Colonic mucosa (tissue), 4 donors: Measurements from ENCODE around the gene PHIP. TPM values are rescaled to one million over a fixed set of nuclear protein-coding genes. Genes with fewer than 3 reads are reported as not detected.
A peak's percentile ranks its signal among the peaks of the same experiment; 100 is the strongest.

ENCODE experiments used
- DNase-seq: peaks from one replicate; pipeline ENCODE4 v3.0.0-alpha.2; 2020
- H3K27ac ChIP-seq: fragments of 200-600 bp; one replicate; pipeline ENCODE4 v1.8.0; 2021
- H3K27me3 ChIP-seq: fragments of 200-600 bp; one replicate; pipeline ENCODE4 v1.8.0; 2021
- H3K36me3 ChIP-seq: fragments of 200-600 bp; one replicate; pipeline ENCODE4 v1.8.0; 2021
- H3K4me1 ChIP-seq: fragments of 200-600 bp; one replicate; pipeline ENCODE4 v1.8.0; 2021; ENCODE audit warnings: mild to moderate bottlenecking
- H3K4me3 ChIP-seq: fragments of 200-600 bp; one replicate; pipeline ENCODE4 v1.8.0; 2021
- H3K9ac ChIP-seq, 2 donors: one replicate each; pipeline ENCODE4 v1.7.0; 2013; ENCODE audit warnings: control low read depth in 2 of 2, low read depth in 2 of 2, low read length in 2 of 2
- H3K9me3 ChIP-seq: fragments of 200-600 bp; one replicate; pipeline ENCODE4 v1.8.0; 2021
- CTCF ChIP-seq: fragments of 200-600 bp; IDR thresholded peaks from one replicate; pipeline ENCODE4 v1.8.0; 2022; ENCODE audit warnings: antibody characterized with exemption, mild to moderate bottlenecking
- intact Hi-C: fragments of 100-400 bp; cut with DNase I; formaldehyde crosslinking; loops from one replicate; pipeline ENCODE4 v1.14.1; 2022
- total RNA-seq, 2 donors: library from RNA; stranded (reverse); fragmentation: NEBNext Ultra II Directional in 1 of 2; extraction: Animal tissue kit (Norgen Biotek cat#: 25700) in 1 of 2; gene quantifications; one replicate each; pipeline ENCODE4 v1.2.1, GENCODE V29; 2021
- donor health status: healthy.
- donor health status: DM: no; HTN: no; CAD: no.
- donor health status: DM: no; HTN: no; CAD: no.

The PHIP gene
- total RNA-seq, 2 donors from 2014 or later: 19.3 to 20.5 TPM

- Histone ChIP-seq H3K9me3 (no peaks in the 10 kb centered on the region), H3K27me3 (no peaks in the 10 kb centered on the region), H3K27ac (no peak overlapping the region), H3K36me3 (no peaks in the 10 kb centered on the region), H3K4me3 (no peak overlapping the region), H3K4me1 (no peaks in the 10 kb centered on the region), H3K9ac (no peak overlapping the region)
- intact Hi-C loops: no loop called here
- DNase-seq: no peak
- no peak for TF ChIP-seq CTCF
Observed at GRCh38 chr6:79084693-79085092, 6.6 kb upstream of the PHIP start.

DNA sequence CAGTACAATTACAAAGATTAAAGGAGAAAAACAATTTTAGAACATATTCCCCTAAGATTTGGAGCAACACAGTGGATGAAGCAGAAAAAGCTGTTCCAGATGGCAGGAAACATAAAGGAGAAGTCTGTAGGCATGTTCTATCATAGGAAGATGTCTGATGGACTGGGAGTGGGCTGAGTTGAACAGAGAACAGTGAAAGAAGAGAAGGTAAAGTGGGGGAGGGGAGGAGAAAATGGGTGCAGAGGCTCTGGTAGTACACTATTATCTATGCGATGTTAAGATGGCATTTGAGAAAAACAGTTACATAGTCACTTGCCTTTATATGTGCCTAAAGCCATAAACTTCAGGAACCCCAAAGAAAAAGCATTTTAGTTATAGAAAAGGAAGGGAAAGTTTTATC is 4.2 kb upstream of the PHIP start:
- H3K4me3 ChIP-seq: no peak overlapping the region
- H3K9ac ChIP-seq: no peak overlapping the region
- no peak overlapping the region for H3K27ac ChIP-seq
- intact Hi-C loops: no loop called here
- H3K9me3 ChIP-seq: no peaks in the 10 kb centered on the region
- no peak for TF ChIP-seq CTCF
- H3K36me3 ChIP-seq: no peaks in the 10 kb centered on the region
- no peaks in the 10 kb centered on the region for H3K27me3 ChIP-seq
- no peaks in the 10 kb centered on the region for H3K4me1 ChIP-seq
- no peak for DNase-seq

DNA sequence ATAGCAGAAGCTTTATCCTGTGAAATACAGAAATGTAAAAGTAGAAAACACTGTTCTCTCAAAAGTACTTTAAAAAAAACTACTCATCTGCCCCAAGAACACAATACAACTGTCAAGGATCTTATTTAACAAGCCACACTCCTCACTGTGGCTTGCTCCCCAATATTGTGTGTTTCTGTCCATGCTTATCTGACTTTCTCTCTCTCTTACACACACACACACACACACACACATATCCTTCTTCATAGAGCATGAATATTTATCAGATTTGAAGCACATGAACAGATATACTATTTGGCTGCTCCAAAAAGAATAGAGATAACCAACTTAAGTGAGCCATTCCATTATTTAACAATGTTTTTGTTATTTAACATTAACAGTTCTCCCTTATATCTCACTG is 3.6 kb upstream of the PHIP start:
- intact Hi-C loops: no loop called here
- Histone ChIP-seq H3K27me3 (no peaks in the 10 kb centered on the region), H3K4me3 (no peak overlapping the region), H3K4me1 (no peaks in the 10 kb centered on the region), H3K36me3 (no peaks in the 10 kb centered on the region), H3K9ac (no peak overlapping the region), H3K9me3 (no peaks in the 10 kb centered on the region), H3K27ac (no peak overlapping the region)
- DNase-seq: no peak
- no peak for TF ChIP-seq CTCF

DNA sequence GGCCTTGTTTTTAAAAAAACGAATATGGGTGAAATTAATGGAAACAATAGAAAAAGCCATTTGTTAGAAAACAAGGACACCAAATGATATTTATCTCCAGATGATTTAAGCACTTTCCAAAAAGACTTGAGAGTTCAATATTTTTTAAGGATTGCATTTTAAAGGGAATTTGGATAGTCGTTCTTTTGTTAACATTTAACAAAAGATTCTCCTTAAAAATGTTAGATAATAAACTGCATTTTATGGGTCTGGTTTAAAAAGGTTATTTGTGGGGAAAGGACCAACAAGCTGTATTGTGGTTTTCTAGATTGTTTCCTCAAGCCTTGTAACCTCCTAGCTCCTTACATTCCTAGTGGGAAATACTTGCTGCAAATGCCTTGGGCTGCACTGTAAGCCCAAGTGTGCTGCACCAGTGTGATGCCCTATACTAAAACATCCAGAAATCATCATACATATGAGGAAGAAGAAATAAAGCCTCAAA is 1.5 kb upstream of the PHIP start:
- no peak overlapping the region for H3K27ac ChIP-seq
- no peaks in the 10 kb centered on the region for H3K27me3 ChIP-seq
- peaks cover 9% of the 10 kb centered on the region for H3K4me1 ChIP-seq
- intact Hi-C loops: loop anchor here (5.0 kb wide), 1 partner anchor 153 kb away; the partner anchor contains the start of gene HMGN3
- peak overlapping the region in 1 of 2 donors; percentile 83 for H3K9ac ChIP-seq
- no peak for DNase-seq
- H3K4me3 ChIP-seq: peak overlapping the region; percentile 75
- H3K9me3 ChIP-seq: no peaks in the 10 kb centered on the region
- no peak for TF ChIP-seq CTCF
- H3K36me3 ChIP-seq: no peaks in the 10 kb centered on the region

DNA sequence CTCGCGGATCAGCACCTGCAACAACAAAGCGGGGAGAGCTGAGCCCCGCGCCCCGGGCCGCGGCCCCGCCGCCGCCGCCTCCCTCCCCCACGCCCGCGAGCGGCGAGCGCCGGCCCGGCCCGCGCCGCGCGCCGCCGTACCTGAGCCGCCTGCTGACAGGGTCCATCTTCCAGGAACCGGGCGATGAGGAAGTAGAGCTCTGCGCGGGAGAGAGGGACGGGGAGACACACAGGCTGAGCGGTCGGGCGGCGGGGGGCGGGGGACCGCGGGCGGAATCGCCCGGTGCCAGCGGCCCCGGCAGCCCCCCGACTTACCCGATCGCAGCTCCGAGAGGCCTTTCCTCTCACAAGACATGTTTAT is 359 bp downstream of the PHIP start:
- H3K27me3 ChIP-seq: no peaks in the 10 kb centered on the region
- TF ChIP-seq CTCF: no peak
- no peaks in the 10 kb centered on the region for H3K9me3 ChIP-seq
- intact Hi-C loops: loop anchor here (5.0 kb wide), 1 partner anchor 155 kb away; the partner anchor contains the start of gene HMGN3
- no peak for DNase-seq
- H3K27ac ChIP-seq: peak overlapping the region; percentile 99
- peak overlapping the region; percentile 75 for H3K4me3 ChIP-seq
- H3K4me1 ChIP-seq: peaks cover 9% of the 10 kb centered on the region
- peak overlapping the region; percentile 83 to 94 for H3K9ac ChIP-seq
- H3K36me3 ChIP-seq: no peaks in the 10 kb centered on the region
